Activated gamma-delta T cell treated with Interleukin-2 at 50 U/mL for 16 hours (primary cell): Measurements from ENCODE around the gene INPP5J.
"Not testable (repeated sequence)": the region's sequence is repeated elsewhere in the genome, so short reads cannot be mapped to it uniquely, and the experiment has no call there.

Source experiments
- DNase-seq: peaks from one replicate; pipeline ENCODE4 v3.0.0-alpha.2; 2020

INPP5J gene

GRCh38 chr22:31122532-31123291 lies at the start of gene INPP5J:
TSS of gene INPP5J (plus strand) at chr22:31122966. CDS start at chr22:31123015, 49 bp downstream.
- DNase-seq: no peak

GRCh38 chr22:31073125-31073524 lies 49.6 kb upstream of the INPP5J start:
- DNase-seq: not testable (repeated sequence)

GRCh38 chr22:31073545-31074145 lies 49.1 kb upstream of the INPP5J start:
- not testable (repeated sequence) for DNase-seq

- no peak for DNase-seq
These were observed 46.8 kb upstream of the INPP5J start for GRCh38 chr22:31075961-31076360.

GRCh38 chr22:31077681-31078080 lies 45.1 kb upstream of the INPP5J start:
- no peak for DNase-seq

- not testable (repeated sequence) for DNase-seq
These were observed 44.4 kb upstream of the INPP5J start for GRCh38 chr22:31078389-31078788.

- no peak for DNase-seq
These were observed 43.6 kb upstream of the INPP5J start for GRCh38 chr22:31079095-31079642.

GRCh38 chr22:31080164-31080847 lies 42.5 kb upstream of the INPP5J start:
- DNase-seq: no peak

- DNase-seq: peak; percentile 87
These were observed 41.7 kb upstream of the INPP5J start, which contains the start of gene SMTN for GRCh38 chr22:31080848-31081649. TSS of gene SMTN (plus strand) at chr22:31081318. CDS start at chr22:31083259, 1,941 bp downstream.

GRCh38 chr22:31081963-31082605 lies 40.7 kb upstream of the INPP5J start:
- DNase-seq: no peak

- peak; percentile 28 for DNase-seq
These were observed 40.0 kb upstream of the INPP5J start for GRCh38 chr22:31082606-31083376.

GRCh38 chr22:31083377-31083768 lies 39.4 kb upstream of the INPP5J start:
- no peak for DNase-seq

- no peak for DNase-seq
These were observed 38.6 kb upstream of the INPP5J start for GRCh38 chr22:31083923-31084810.

- peak; percentile 84 for DNase-seq
These were observed 37.8 kb upstream of the INPP5J start for GRCh38 chr22:31084811-31085492.

GRCh38 chr22:31085493-31085824 lies 37.3 kb upstream of the INPP5J start:
- no peak for DNase-seq

- DNase-seq: no peak
These were observed 36.8 kb upstream of the INPP5J start for GRCh38 chr22:31085928-31086327.

GRCh38 chr22:31086703-31087330 lies 35.9 kb upstream of the INPP5J start:
- DNase-seq: no peak

- DNase-seq: no peak
These were observed 35.0 kb upstream of the INPP5J start for GRCh38 chr22:31087744-31088215.
